GM11168 (cell line): Measurements from ENCODE around the gene ZBTB17.
"Not testable (repeated sequence)": the region's sequence is repeated elsewhere in the genome, so short reads cannot be mapped to it uniquely, and the experiment has no call there.

Source experiments
- in situ Hi-C: fragments of 300-500 bp; cut with MboI; formaldehyde crosslinking; loops from one replicate; pipeline ENCODE4 v1.12.0; 2022; ENCODE audit warnings: low sequenced_read_pairs; ENCODE audit not compliant: unreplicated experiment

Gene ZBTB17

DNA sequence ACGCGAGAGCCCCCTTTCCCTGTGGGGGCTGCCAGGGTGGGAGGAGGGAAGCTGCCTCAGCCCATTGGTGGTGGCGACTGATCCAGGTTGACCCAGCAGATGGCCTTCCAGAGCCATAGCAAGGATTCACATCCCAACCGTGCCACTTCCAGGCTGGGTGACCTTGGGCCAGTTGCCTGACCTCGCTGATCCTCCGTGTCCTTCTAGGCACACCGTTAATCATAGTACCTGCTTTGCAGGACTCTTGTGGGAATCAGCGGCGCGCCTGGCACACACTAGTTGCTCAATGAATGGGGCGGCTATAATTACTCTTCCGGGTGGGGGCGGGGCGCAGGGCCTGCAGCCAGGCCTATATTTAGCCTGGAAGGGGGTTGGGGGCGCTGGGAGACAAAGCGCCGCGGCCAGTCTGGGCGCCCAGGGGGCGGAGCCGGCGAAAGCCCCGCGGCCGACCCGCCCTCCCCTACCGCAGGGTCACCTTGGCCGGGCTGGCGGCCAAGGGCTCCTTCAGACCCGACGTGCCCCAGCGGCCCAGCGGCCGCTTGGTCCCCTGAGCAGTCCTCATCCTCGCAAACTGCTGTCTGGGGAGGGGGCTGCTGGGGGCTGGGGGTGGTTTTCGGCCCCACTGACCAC lies 36.8 kb upstream of the ZBTB17 start:
- in situ Hi-C loops: loop anchor here (10.0 kb wide), 1 partner anchor 52 kb away; no protein-coding TSS in a partner anchor

DNA sequence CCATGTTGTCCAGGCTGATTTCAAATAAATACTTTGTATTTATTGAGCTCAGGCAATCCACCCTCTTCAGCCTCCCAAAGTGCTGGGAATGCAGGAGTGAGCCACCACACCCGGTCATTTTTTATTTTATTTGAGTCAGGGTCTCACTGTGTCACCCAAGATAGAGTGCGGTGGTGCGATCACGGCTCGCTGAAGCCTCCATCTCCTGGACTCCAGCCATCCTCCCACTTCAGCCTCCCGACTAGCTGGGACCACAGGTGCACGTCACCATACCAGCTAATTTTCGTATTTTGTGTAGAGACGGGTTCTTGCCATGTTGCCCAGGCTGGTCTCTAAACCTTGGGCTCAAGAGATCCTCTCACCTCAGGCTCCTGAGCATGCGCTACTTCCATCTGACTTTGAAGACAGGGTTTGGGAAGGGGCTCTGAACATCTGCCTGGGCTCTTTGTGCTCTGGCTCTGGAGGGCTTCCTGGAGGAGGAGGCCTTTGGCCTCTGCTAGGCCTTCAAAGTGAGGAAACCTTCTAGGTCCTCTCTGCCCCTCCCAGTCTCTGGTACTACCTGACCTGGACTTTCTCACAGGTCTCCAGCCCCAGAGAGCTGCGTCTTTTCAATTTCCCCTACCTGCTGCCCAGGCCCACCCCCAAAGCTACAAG lies 36.2 kb upstream of the ZBTB17 start:
- in situ Hi-C loops: loop anchor here (10.0 kb wide), 1 partner anchor 53 kb away; no protein-coding TSS in a partner anchor

DNA sequence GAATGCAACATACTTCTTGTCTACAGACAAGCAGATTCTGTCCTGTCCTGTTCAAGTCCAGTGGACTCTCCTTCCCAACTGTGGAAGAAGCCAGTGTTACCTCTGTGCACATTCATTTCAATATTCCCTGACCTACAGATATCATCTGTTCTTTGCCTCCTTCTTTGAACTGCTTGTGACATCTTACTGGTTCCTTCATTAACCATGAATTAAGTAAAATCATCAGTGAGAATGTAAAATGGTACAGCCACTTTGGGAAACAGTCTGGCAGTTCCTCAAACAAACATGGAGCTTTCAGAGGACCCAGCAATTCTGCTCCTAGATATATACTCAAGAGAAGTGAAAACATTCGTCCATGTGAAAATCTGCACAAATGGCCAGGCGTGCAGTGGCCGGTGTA lies 34.9 kb upstream of the ZBTB17 start:
- in situ Hi-C loops: loop anchor here (10.0 kb wide), 1 partner anchor 54 kb away; no protein-coding TSS in a partner anchor

DNA sequence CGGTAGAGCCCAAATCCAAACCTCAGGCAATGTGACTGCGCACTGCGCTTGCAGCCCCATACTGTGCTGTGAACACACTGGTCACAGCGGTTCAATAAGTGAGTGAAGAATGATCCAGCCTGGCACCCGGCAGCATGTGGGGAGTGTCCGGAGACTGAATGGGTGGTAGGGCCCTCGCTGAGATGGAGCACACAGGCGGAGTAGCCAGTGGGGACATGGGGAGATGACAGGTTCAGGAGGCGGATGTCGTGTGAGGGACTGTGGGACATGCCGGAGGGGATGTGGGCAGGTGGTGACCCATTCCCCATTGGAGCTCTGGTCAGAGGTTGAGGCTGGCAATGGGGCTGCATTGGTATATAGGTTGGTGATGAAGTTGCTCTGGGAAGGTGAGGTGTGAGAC lies 33.8 kb upstream of the ZBTB17 start:
- in situ Hi-C loops: loop anchor here (10.0 kb wide), 1 partner anchor 55 kb away; no protein-coding TSS in a partner anchor

DNA sequence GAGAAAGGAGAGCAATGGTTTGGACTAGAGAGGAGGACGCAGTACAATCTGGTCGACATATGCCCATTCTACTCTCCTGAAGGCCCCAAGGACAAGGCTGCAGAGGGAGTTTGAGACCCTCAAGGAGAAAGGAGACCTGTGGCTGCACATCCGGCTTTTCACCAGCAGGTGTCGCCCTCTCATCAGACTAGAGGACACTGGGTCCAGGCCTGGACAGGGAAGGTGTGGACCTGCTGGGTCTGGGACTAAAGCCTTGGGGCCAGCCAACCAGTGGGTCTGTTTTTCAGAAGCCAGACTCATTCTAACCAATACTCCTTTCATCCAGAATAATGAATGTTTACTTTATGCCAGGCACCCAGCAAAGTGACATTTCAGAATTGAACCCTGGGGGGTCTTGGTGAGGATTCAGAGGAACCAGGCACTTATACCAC lies 33.1 kb upstream of the ZBTB17 start:
- in situ Hi-C loops: no loop called here

DNA sequence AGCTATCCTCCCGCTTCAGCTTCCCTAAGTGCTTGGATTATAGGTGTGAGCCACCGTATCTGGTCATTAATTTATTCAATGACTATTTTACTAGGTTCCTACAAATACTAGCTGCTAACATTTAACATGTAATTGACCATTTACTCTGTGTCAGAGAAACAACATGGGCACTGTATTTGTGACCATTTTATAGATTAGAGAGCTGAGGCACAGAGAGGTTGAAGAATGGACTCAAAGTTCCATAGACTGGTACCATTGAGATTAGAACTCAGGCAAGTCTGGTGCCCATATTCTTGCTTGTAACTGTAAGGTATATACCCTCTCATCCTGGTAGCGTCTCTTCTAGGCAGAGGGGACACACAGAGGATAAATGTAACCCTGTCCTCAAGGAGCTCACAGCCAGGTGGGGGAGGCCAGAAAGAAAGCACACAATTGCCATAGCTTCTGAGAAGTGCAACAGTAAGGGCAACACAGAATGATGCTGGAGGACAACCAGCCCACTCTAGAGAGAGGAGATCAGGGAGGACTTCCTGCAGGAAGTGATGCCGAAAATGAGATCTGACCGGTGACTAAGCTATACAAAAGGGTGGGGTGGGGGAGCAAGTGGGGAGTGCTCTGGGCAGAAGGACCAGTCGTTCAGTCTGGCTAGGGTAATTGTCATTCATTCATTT lies 31.9 kb upstream of the ZBTB17 start:
- in situ Hi-C loops: no loop called here

DNA sequence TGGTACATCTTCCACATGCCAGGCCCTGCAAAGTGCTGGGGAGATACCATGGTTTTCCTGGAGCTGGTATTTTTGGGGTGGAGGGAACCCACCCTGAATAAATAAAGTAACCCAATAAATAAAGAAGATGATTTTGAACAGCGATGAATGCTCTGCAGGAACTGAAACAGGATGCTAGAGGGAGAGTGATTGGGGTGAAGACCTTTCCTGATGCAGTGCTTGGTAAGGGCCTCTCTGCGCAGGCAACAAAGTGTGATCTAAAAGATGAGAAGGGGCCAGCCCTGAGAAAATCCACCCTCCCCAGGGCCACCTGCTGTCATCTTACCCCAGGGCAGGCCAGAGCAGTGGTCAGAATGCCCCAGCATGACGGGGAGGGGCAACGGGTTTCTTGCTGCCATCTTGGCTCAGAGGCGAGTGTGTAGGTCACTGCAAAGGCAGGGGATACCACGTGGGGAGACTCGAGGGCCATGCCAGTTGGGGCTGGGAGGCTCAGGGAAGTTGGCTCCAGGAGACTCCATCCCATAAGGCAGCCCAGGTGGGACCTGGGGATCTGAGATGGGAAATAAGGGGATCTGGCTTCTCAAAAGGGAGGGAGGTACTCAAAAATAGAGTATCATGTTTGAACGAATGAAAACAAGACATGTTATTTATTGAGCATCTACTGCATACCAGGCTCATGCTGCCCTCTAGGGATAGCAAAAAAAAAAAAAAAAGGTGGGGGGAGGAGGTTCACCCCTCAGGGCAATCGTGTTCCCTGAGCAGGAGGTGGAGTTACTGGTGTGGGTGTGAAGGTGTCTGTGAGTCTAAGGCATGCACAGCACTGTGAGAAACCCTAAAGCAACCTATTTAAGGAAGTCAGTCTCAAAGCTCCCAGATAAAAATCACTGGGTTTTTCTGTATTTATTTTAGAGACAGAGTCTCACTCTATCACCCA lies 30.9 kb upstream of the ZBTB17 start:
- in situ Hi-C loops: no loop called here

- in situ Hi-C loops: no loop called here
Measured at GRCh38 chr1:16006010-16006409, 30.1 kb upstream of the ZBTB17 start.

GRCh38 chr1:16005597-16005996 lies 29.7 kb upstream of the ZBTB17 start:
- in situ Hi-C loops: no loop called here

DNA sequence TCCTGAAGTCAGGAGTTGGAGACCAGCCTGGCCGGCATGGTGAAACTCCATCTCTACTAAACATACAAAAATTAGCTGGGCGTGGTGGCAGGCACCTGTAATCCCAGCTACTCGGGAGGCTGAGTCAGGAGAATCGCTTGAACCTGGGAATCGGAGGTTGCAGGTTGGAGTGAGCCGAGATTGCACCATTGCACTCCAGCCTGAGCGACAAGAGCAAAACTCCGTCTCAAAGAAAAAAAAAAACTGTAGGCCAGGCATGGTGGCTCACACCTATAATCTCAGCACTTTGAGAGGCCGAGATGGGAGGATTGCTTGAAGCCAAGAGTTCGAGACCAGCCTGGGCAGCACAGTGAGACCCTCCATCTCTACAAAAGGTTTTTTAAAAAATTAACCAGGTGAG lies 25.4 kb upstream of the ZBTB17 start:
- in situ Hi-C loops: not testable (repeated sequence)

GRCh38 chr1:15998929-15999328 lies 23.0 kb upstream of the ZBTB17 start:
- in situ Hi-C loops: loop anchor here (10.0 kb wide), 1 partner anchor 184 kb away; no protein-coding TSS in a partner anchor

GRCh38 chr1:15997637-15998280 lies 21.9 kb upstream of the ZBTB17 start:
- in situ Hi-C loops: loop anchor here (10.0 kb wide), 1 partner anchor 183 kb away; no protein-coding TSS in a partner anchor

DNA sequence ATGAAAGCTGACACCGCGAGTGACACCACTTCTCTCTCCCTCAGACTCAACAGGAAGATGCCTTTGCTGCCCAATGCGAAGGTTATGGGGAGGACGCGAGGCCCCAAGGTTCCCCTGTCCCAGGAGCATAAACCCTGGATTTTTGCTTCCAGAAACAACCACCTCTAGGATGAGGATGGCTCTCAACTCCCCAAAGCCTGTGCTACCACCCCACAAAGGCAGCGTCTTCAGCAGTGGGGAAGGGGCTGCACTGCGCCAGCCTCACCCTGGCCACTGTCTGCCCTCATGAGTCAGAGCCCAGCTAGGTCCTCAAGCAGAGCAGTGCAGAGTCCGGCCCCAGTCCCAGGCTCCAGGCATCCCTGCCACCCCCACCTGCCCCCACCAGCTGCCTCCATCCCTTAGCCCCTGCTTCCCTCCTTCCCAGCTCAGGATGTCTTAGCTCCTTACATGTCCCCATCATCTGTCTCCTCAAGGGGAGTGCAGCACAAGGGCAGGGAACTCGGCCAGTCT lies 21.2 kb upstream of the ZBTB17 start:
- in situ Hi-C loops: loop anchor here (10.0 kb wide), 1 partner anchor 182 kb away; no protein-coding TSS in a partner anchor

- in situ Hi-C loops: loop anchor here (10.0 kb wide), 1 partner anchor 180 kb away; no protein-coding TSS in a partner anchor
Measured at GRCh38 chr1:15994590-15995351, 18.9 kb upstream of the ZBTB17 start.

DNA sequence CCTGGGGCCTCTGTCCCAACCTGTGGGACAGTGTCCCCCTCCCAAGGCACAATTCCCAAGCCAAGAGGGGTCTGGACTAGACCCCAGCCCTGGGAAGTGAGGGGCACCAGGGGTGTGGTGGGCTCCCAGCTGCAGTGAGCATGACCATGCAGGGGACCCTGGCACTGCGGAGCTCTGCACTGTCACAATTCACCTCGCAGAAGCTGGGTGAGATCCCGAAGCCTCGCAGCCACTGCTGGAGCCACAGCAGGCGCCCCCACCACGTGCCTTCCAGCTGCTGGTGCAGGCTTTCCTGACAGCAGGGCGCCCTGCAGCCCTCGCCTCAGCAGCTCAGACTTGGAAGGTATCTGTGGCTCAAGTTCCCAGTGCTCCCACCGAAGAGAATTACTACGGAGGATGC lies 18.2 kb upstream of the ZBTB17 start:
- in situ Hi-C loops: loop anchor here (10.0 kb wide), 1 partner anchor 179 kb away; no protein-coding TSS in a partner anchor

DNA sequence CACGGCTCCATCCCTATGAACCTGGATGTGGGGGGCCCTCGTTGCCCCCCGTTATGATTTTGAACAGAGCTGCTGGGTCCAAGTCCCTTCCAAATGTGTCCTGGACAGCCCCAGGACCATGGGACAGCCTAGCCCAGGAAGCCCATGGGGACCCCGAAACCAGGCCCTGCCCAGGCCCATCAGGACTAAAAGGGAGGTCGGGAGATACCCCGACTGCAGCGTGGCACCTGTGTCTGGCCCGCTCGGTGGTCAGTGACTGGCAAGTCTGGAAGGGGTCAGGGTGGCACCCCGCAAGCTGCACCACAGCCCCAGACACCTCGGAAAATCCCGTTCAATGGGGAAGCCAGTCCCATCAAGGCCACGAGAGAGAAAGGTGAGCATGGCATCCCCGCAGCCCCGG lies 17.8 kb upstream of the ZBTB17 start:
- in situ Hi-C loops: loop anchor here (10.0 kb wide), 1 partner anchor 179 kb away; no protein-coding TSS in a partner anchor

- in situ Hi-C loops: loop anchor here (10.0 kb wide), 1 partner anchor 178 kb away; no protein-coding TSS in a partner anchor
Measured at GRCh38 chr1:15992582-15993500, 16.9 kb upstream of the ZBTB17 start.
